GM19324 (cell line): ENCODE data around the gene PKDCC.
A peak's percentile ranks its signal among the peaks of the same experiment; 100 is the strongest.

Source experiments
- ATAC-seq: cut with Tn5 transposase; IDR thresholded peaks from one replicate; pipeline ENCODE4 v1.9.1; 2021; ENCODE audit warnings: mild to moderate bottlenecking, moderate library complexity; ENCODE audit not compliant: unreplicated experiment, low FRiP score

The PKDCC gene

GRCh38 chr2:42047488-42048298 lies at the start of gene PKDCC:
Gene PKDCC, plus strand, starts transcription at chr2:42048021. Its CDS starts 179 bp downstream, at chr2:42048200.
- peak; percentile 65 for ATAC-seq

- ATAC-seq: no peak
Observed at GRCh38 chr2:41998186-41999127, 49.4 kb upstream of the PKDCC start.

- ATAC-seq: no peak
Observed at GRCh38 chr2:41999128-41999480, 48.7 kb upstream of the PKDCC start.

GRCh38 chr2:41999592-42000281 lies 48.1 kb upstream of the PKDCC start:
- no peak for ATAC-seq

- no peak for ATAC-seq
Observed at GRCh38 chr2:42001711-42002201, 46.1 kb upstream of the PKDCC start.

- ATAC-seq: no peak
Observed at GRCh38 chr2:42007551-42007950, 40.3 kb upstream of the PKDCC start.

- no peak for ATAC-seq
Observed at GRCh38 chr2:42008241-42008921, 39.4 kb upstream of the PKDCC start.

- no peak for ATAC-seq
Observed at GRCh38 chr2:42009657-42010580, 37.9 kb upstream of the PKDCC start.

GRCh38 chr2:42010743-42011298 lies 37.0 kb upstream of the PKDCC start:
- ATAC-seq: no peak

GRCh38 chr2:42012137-42012536 lies 35.7 kb upstream of the PKDCC start:
- no peak for ATAC-seq

GRCh38 chr2:42012651-42013050 lies 35.2 kb upstream of the PKDCC start:
- no peak for ATAC-seq

GRCh38 chr2:42013409-42013808 lies 34.4 kb upstream of the PKDCC start:
- no peak for ATAC-seq

- ATAC-seq: no peak
Observed at GRCh38 chr2:42021464-42021863, 26.4 kb upstream of the PKDCC start.

GRCh38 chr2:42025151-42025582 lies 22.7 kb upstream of the PKDCC start:
- no peak for ATAC-seq

- no peak for ATAC-seq
Observed at GRCh38 chr2:42026272-42026671, 21.5 kb upstream of the PKDCC start.

- peak; percentile 42 for ATAC-seq
Observed at GRCh38 chr2:42028571-42029148, 19.2 kb upstream of the PKDCC start.

- no peak for ATAC-seq
Observed at GRCh38 chr2:42029171-42029570, 18.6 kb upstream of the PKDCC start.

GRCh38 chr2:42029639-42030199 lies 18.1 kb upstream of the PKDCC start:
- no peak for ATAC-seq
